Activated CD4-positive, alpha-beta T cell treated with anti-CD3 and anti-CD28 coated beads for 4 hours (primary cell): ENCODE measurements around the gene ULBP3.
"Not testable (repeated sequence)": the region's sequence is repeated elsewhere in the genome, so short reads cannot be mapped to it uniquely, and the experiment has no call there.

Experiments used
- DNase-seq, 2 donors: peaks; one replicate each; pipeline ENCODE4 v3.0.0-alpha.2; 2020

The ULBP3 gene

GRCh38 chr6:150014623-150015280 lies 54.2 kb downstream of the ULBP3 start:
- DNase-seq = not testable (repeated sequence)

GRCh38 chr6:150013785-150014622 lies 54.9 kb downstream of the ULBP3 start:
- not testable (repeated sequence) for DNase-seq

GRCh38 chr6:150012846-150013784 lies 55.8 kb downstream of the ULBP3 start:
- not testable (repeated sequence) for DNase-seq
